Endodermal cell (in vitro differentiated cells): ENCODE data around the gene RFX4. TPM values are rescaled to one million over a fixed set of nuclear protein-coding genes. Genes with fewer than 3 reads are reported as not detected.

Experiments used
- DNase-seq: peaks from one replicate; pipeline ENCODE4 v3.0.0-alpha.2; 2017
- H3K27ac ChIP-seq: 2 replicates; pipeline ENCODE4 v1.5.1; 2013; ENCODE audit warnings: mild to moderate bottlenecking, low read depth, low read length, moderate library complexity
- H3K27me3 ChIP-seq: 2 replicates; pipeline ENCODE4 v1.6.1; 2013; ENCODE audit warnings: mild to moderate bottlenecking, low read length, moderate library complexity; ENCODE audit not compliant: insufficient read depth, control insufficient read depth, poor library complexity, severe bottlenecking
- H3K36me3 ChIP-seq: 2 replicates; pipeline ENCODE4 v1.7.0; 2013; ENCODE audit warnings: mild to moderate bottlenecking, low read length, moderate library complexity; ENCODE audit not compliant: control insufficient read depth, insufficient read depth
- H3K4me1 ChIP-seq: one replicate; pipeline ENCODE4 v1.7.0; 2013; ENCODE audit warnings: low read length; ENCODE audit not compliant: control insufficient read depth, insufficient read depth
- H3K4me3 ChIP-seq: 2 replicates; pipeline ENCODE4 v1.5.1; 2013; ENCODE audit warnings: mild to moderate bottlenecking, low read length, moderate library complexity
- H3K9ac ChIP-seq: 2 replicates; pipeline ENCODE4 v1.6.1; 2013; ENCODE audit warnings: mild to moderate bottlenecking, low read length, moderate library complexity; ENCODE audit not compliant: poor library complexity, severe bottlenecking; ENCODE audit errors: extremely low read depth
- H3K9me3 ChIP-seq: 2 replicates; pipeline ENCODE4 v1.6.1; 2013; ENCODE audit warnings: mild to moderate bottlenecking, low read length, moderate library complexity; ENCODE audit not compliant: control insufficient read depth
- H3K27ac Mint-ChIP-seq: 2 replicates; pipeline ENCODE4 v1.8.0; 2020; ENCODE audit warnings: mixed read lengths
- H3K27me3 Mint-ChIP-seq: 2 replicates; pipeline ENCODE4 v1.8.0; 2021; ENCODE audit warnings: mild to moderate bottlenecking, mixed read lengths; ENCODE audit not compliant: insufficient read depth
- H3K36me3 Mint-ChIP-seq: 2 replicates; pipeline ENCODE4 v1.8.0; 2020; ENCODE audit warnings: low read depth, mixed read lengths
- H3K4me1 Mint-ChIP-seq: 2 replicates; pipeline ENCODE4 v1.8.0; 2020; ENCODE audit warnings: mixed read lengths
- H3K4me3 Mint-ChIP-seq: 2 replicates; pipeline ENCODE4 v1.8.0; 2020; ENCODE audit warnings: mild to moderate bottlenecking, moderate library complexity, mixed read lengths
- H3K9me3 Mint-ChIP-seq: 2 replicates; pipeline ENCODE4 v1.8.0; 2020; ENCODE audit warnings: mild to moderate bottlenecking, mixed read lengths
- WGBS, 2 experiments: methylation state at CpG; one replicate each; pipeline versions ENCODE4 v1.1.5 to v1.1.7; 2013; ENCODE audit warnings: missing lambda C conversion rate in 2 of 2, mixed read lengths in 1 of 2; ENCODE audit not compliant: insufficient coverage in 1 of 2, insufficient read length in 1 of 2; 5-methylcytosine and 5-hydroxymethylcytosine counted together
- total RNA-seq, 2 donors: library from RNA; stranded (reverse); fragmentation: NEBNext Ultra II Directional in 1 of 2; extraction: Animal tissue kit (Norgen Biotek cat#: 25700) in 1 of 2; gene quantifications; 2 replicates in 1 of 2; 3 replicates in 1 of 2; pipeline ENCODE4 v1.2.1, GENCODE V29; 2021
- TF ChIP-seq, protein P1 (sequence below): fragments of 200-600 bp; sonication (generic); conservative IDR thresholded peaks from 2 replicates; pipeline ENCODE4 v1.5.0; 2021; ENCODE audit warnings: antibody characterized with exemption, mild to moderate bottlenecking

The RFX4 gene
- total RNA-seq, 2 donors from 2014 or later = 0.09 to 0.86 TPM

DNA sequence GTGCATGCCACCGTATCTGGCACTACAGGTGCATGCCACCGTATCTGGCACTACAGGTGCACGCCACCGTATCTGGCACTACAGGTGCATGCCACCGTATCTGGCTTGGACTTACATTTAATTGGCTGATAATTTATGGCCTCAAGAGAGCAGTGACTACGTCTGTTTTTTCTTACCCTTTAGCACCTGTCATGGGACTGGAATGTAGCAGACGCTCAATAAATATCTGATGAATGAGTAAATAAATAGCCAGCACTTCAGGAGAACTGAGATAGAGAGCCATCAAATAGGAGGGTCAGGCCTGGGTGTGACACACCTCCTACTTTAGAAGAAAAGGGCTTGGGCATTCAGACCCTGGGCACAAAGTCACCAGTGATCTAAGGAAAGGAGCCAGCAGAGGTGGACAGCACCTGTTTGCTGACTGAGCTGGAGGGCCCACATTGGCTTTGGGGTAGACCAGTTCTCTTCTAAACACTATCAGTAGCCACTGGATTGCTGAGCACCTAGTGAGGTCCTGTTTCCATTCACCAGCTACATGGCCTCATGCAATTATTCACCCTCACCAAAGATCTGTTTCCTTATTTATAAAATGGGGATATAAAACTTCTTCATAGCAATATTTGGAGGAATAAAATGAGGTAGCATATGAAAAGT is 50.1 kb downstream of the RFX4 start:
- DNase-seq = no peak
- Mint-ChIP-seq H3K27me3 (no peaks in the 10 kb centered on the region), H3K4me1 (peaks cover 13% of the 10 kb centered on the region), H3K9me3 (no peaks in the 10 kb centered on the region), H3K36me3 (no peaks in the 10 kb centered on the region), H3K27ac (no peak overlapping the region), H3K4me3 (no peak overlapping the region)
- WGBS, 2 experiments = 90 to 94% methylated on average over 5 to 7 of the region's 7 CpGs
- no peak overlapping the region for H3K27ac ChIP-seq
- H3K9me3 ChIP-seq = no peaks in the 10 kb centered on the region
- H3K4me3 ChIP-seq = no peak overlapping the region
- H3K4me1 ChIP-seq = no peaks in the 10 kb centered on the region
- H3K9ac ChIP-seq = no peak overlapping the region
- no peaks in the 10 kb centered on the region for H3K36me3 ChIP-seq
- H3K27me3 ChIP-seq = no peaks in the 10 kb centered on the region
- TF ChIP-seq, protein P1, sequence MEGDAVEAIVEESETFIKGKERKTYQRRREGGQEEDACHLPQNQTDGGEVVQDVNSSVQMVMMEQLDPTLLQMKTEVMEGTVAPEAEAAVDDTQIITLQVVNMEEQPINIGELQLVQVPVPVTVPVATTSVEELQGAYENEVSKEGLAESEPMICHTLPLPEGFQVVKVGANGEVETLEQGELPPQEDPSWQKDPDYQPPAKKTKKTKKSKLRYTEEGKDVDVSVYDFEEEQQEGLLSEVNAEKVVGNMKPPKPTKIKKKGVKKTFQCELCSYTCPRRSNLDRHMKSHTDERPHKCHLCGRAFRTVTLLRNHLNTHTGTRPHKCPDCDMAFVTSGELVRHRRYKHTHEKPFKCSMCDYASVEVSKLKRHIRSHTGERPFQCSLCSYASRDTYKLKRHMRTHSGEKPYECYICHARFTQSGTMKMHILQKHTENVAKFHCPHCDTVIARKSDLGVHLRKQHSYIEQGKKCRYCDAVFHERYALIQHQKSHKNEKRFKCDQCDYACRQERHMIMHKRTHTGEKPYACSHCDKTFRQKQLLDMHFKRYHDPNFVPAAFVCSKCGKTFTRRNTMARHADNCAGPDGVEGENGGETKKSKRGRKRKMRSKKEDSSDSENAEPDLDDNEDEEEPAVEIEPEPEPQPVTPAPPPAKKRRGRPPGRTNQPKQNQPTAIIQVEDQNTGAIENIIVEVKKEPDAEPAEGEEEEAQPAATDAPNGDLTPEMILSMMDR = no peak

DNA sequence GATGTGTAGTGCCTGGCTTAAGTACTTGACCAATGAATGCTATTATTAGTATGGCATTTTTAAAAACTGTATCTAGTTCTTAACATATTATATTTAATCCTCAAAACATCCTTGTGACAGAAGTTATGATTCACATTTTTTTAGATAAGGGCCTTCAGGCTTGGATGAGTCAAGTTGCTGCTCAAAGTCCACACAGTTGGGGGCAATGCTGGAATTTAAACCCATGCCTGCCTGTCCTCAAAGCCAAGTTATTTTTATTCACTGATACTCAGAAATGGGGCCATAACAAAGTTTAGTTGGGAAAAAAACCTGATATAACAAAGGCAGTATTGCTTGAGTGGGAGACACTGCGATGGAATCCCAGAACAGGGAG is 50.6 kb downstream of the RFX4 start:
- no peak for DNase-seq
- H3K4me1 ChIP-seq = no peaks in the 10 kb centered on the region
- no peaks in the 10 kb centered on the region for H3K9me3 Mint-ChIP-seq
- H3K4me3 ChIP-seq = no peak overlapping the region
- no peak overlapping the region for H3K4me3 Mint-ChIP-seq
- H3K36me3 Mint-ChIP-seq = no peaks in the 10 kb centered on the region
- TF ChIP-seq, protein P1 = no peak
- no peak overlapping the region for H3K9ac ChIP-seq
- no peak overlapping the region for H3K27ac Mint-ChIP-seq
- no peaks in the 10 kb centered on the region for H3K36me3 ChIP-seq
- no peaks in the 10 kb centered on the region for H3K27me3 ChIP-seq
- H3K4me1 Mint-ChIP-seq = peaks cover 13% of the 10 kb centered on the region
- H3K27ac ChIP-seq = no peak overlapping the region
- WGBS, 2 experiments = 94 to 100% methylated on average over 1 of the region's 1 CpG
- no peaks in the 10 kb centered on the region for H3K27me3 Mint-ChIP-seq
- no peaks in the 10 kb centered on the region for H3K9me3 ChIP-seq

DNA sequence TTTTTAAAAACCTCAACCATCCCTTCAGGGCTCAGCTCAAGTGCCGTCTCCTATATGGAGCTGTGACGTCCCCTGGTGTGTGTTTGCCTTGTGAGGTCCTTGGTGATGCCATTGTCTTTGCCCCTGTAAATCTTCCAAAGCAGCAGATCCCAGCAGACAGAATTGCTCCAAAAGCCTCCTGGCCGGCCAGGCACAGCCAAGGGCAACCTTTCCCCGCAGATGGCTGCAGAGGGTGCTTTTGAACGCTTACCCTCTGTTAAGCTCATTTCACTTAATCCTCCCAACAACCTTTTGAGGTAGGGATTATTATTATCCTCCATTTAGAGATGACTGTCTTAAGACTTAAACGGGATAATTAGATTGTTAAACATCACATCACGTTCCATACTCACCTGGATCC is 51.4 kb downstream of the RFX4 start:
- Histone ChIP-seq H3K36me3 (no peaks in the 10 kb centered on the region), H3K4me1 (no peaks in the 10 kb centered on the region), H3K9me3 (no peaks in the 10 kb centered on the region), H3K27me3 (no peaks in the 10 kb centered on the region), H3K4me3 (no peak overlapping the region), H3K9ac (no peak overlapping the region), H3K27ac (no peak overlapping the region)
- TF ChIP-seq, protein P1 = no peak
- Mint-ChIP-seq H3K36me3 (no peaks in the 10 kb centered on the region), H3K27me3 (no peaks in the 10 kb centered on the region), H3K9me3 (no peaks in the 10 kb centered on the region), H3K4me1 (peaks cover 13% of the 10 kb centered on the region), H3K4me3 (no peak overlapping the region), H3K27ac (no peak overlapping the region)
- no peak for DNase-seq
- 84 to 87% methylated on average over 5 to 6 of the region's 7 CpGs for WGBS, 2 experiments
